B cell (primary cell): ENCODE measurements around the gene ANGPTL2. TPM values are rescaled to one million over a fixed set of nuclear protein-coding genes. Genes with fewer than 3 reads are reported as not detected.

ENCODE experiments used
- ATAC-seq: fragments of 200-7000 bp; cut with Tn5 transposase; one replicate; pipeline ENCODE4 v1.10.0; 2021; ENCODE audit warnings: low read depth, mild to moderate bottlenecking, moderate number of reproducible peaks, moderate library complexity
- CTCF ChIA-PET: fragments of 350-600 bp; sonication (Branson Sonifier 250); formaldehyde crosslinking; loops from one replicate; lab custom pipeline; 2021; ENCODE audit warnings: antibody characterized with exemption, inconsistent platforms; lab: Charles Lee
- POLR2A ChIA-PET: fragments of 350-600 bp; sonication (Branson Sonifier 250); formaldehyde crosslinking; loops from one replicate; lab custom pipeline; 2021; ENCODE audit warnings: antibody characterized with exemption; lab: Charles Lee
- DNase-seq: peaks from one replicate; pipeline ENCODE4 v3.0.0; 2013
- H2AFZ ChIP-seq: 2 replicates; pipeline ENCODE4 v1.6.1; 2012; ENCODE audit warnings: mild to moderate bottlenecking, low read depth, low read length; ENCODE audit not compliant: insufficient read depth, poor library complexity, severe bottlenecking
- H3K27ac ChIP-seq, 2 donors: 1 replicate in 1 of 2; 2 replicates in 1 of 2; pipeline ENCODE4 v1.5.1; 2012 to 2013; ENCODE audit warnings: low read length in 2 of 2, mild to moderate bottlenecking in 2 of 2, moderate library complexity in 1 of 2
- H3K27me3 ChIP-seq, 4 experiments: fragments of 200-600 bp in 1 of 4; sonication (generic) in 1 of 4; replicated peaks in 1 of 4; 1 replicate in 2 of 4; 2 replicates in 2 of 4; pipeline versions ENCODE4 v1.6.1 to v1.7.0; 2013 to 2016; ENCODE audit warnings: low read length in 3 of 4, mild to moderate bottlenecking in 2 of 4, mixed read lengths in 1 of 4, moderate library complexity in 1 of 4; ENCODE audit not compliant: insufficient read depth in 4 of 4, control insufficient read depth in 3 of 4; ENCODE audit errors: control extremely low read depth in 1 of 4
- H3K36me3 ChIP-seq, 2 experiments: replicated peaks in 1 of 2; 1 replicate in 1 of 2; 2 replicates in 1 of 2; pipeline versions ENCODE4 v1.6.1 to v1.7.1; 2013; ENCODE audit warnings: low read length in 1 of 2; ENCODE audit not compliant: insufficient read depth in 2 of 2, control insufficient read depth in 1 of 2; ENCODE audit errors: control extremely low read depth in 1 of 2, extremely low read depth in 1 of 2
- H3K4me1 ChIP-seq, 2 donors: fragments of 200-600 bp in 1 of 2; sonication (generic) in 1 of 2; 1 replicate in 1 of 2; 2 replicates in 1 of 2; pipeline versions ENCODE4 v1.5.1 to v1.6.1; 2013 to 2017; ENCODE audit warnings: low read length in 2 of 2; ENCODE audit not compliant: control insufficient read depth in 2 of 2, insufficient read depth in 2 of 2
- H3K4me2 ChIP-seq: replicated peaks from 2 replicates; pipeline ENCODE3; 2012; ENCODE audit warnings: mild to moderate bottlenecking, low read depth, low read length; ENCODE audit not compliant: poor library complexity, severe bottlenecking
- H3K4me3 ChIP-seq, 5 experiments: fragments of 200-600 bp in 1 of 5; sonication (generic) in 1 of 5; 1 replicate in 3 of 5; 2 replicates in 2 of 5; pipeline versions ENCODE4 v1.5.1 to v1.7.0; 2011 to 2016; ENCODE audit warnings: low read length in 4 of 5, mild to moderate bottlenecking in 4 of 5, low read depth in 2 of 5, control low read depth in 1 of 5, moderate library complexity in 1 of 5; ENCODE audit not compliant: insufficient read depth in 1 of 5; ENCODE audit errors: control extremely low read depth in 1 of 5, extremely low read depth in 1 of 5
- H3K79me2 ChIP-seq: fragments of 200-600 bp; sonication (generic); one replicate; pipeline ENCODE4 v1.6.0; 2016; ENCODE audit warnings: low read length; ENCODE audit not compliant: control insufficient read depth, insufficient read depth
- H3K9ac ChIP-seq: fragments of 200-600 bp; sonication (generic); 2 replicates; pipeline ENCODE4 v1.6.1; 2017; ENCODE audit warnings: mild to moderate bottlenecking, low read length, moderate library complexity
- H3K9me3 ChIP-seq, 3 donors: one replicate each; pipeline versions ENCODE4 v1.6.1 to v1.7.1; 2013; ENCODE audit warnings: low read length in 2 of 3; ENCODE audit not compliant: control insufficient read depth in 2 of 3, insufficient read depth in 1 of 3; ENCODE audit errors: control extremely low read depth in 1 of 3
- H4K20me1 ChIP-seq: 2 replicates; pipeline ENCODE4 v1.6.0; 2012; ENCODE audit warnings: mild to moderate bottlenecking, low read length; ENCODE audit not compliant: insufficient read depth, control insufficient read depth, poor library complexity, severe bottlenecking
- H3K27ac Mint-ChIP-seq: one replicate; pipeline ENCODE4 v1.8.0; 2021; ENCODE audit warnings: mixed read lengths
- H3K27me3 Mint-ChIP-seq: one replicate; pipeline ENCODE4 v1.8.0; 2021; ENCODE audit warnings: mixed read lengths
- H3K4me1 Mint-ChIP-seq: one replicate; pipeline ENCODE4 v1.8.0; 2021; ENCODE audit warnings: mixed read lengths
- H3K4me3 Mint-ChIP-seq: one replicate; pipeline ENCODE4 v1.8.0; 2021; ENCODE audit warnings: mixed read lengths
- H3K9me3 Mint-ChIP-seq: one replicate; pipeline ENCODE4 v1.8.0; 2022; ENCODE audit warnings: mixed read lengths; ENCODE audit not compliant: insufficient read depth
- CTCF ChIP-seq: fragments of 200-600 bp; IDR thresholded peaks from one replicate; pipeline ENCODE4 v1.8.0; 2022; ENCODE audit warnings: antibody characterized with exemption, mild to moderate bottlenecking
- EZH2 ChIP-seq: IDR thresholded peaks from 2 replicates; pipeline ENCODE4 v1.6.1; 2012; ENCODE audit warnings: borderline replicate concordance, low read depth, mild to moderate bottlenecking, moderate library complexity, low read length; ENCODE audit not compliant: insufficient read depth, poor library complexity, severe bottlenecking
- WGBS: methylation state at CpG from one replicate; pipeline ENCODE4 v1.1.5; 2013; ENCODE audit warnings: missing lambda C conversion rate; ENCODE audit not compliant: insufficient coverage; 5-methylcytosine and 5-hydroxymethylcytosine counted together
- intact Hi-C: fragments of 100-400 bp; cut with micrococcal nuclease; formaldehyde crosslinking; loops from one replicate; pipeline ENCODE4 v1.10.0; 2022
- polyA plus RNA-seq: library from polyadenylated mRNA; depleted of rRNA; stranded (reverse); fragments of >200 nt; gene quantifications from 2 replicates; pipeline ENCODE4 v1.2.3, GENCODE V29; 2012
- total RNA-seq, 2 donors: library from RNA; stranded (reverse); fragments of 120-200 nt in 1 of 2; gene quantifications; 1 replicate in 1 of 2; 2 replicates in 1 of 2; pipeline versions ENCODE4 v1.2.3 to v1.2.4, GENCODE V29; 2013 to 2022

Gene ANGPTL2
- total and polyA plus RNA-seq, 2 donors (not counting 1 experiment from before 2014, with no cell fraction given), result not detected

GRCh38 chr9:127126971-127127370, 4.5 kb upstream of the ANGPTL2 start:
- intact Hi-C loops, result no loop called here
- no peak for TF ChIP-seq CTCF
- no peak for TF ChIP-seq EZH2
- Histone ChIP-seq H4K20me1 (no peaks in the 10 kb centered on the region), H3K36me3 (no peaks in the 10 kb centered on the region), H3K4me2 (no peak overlapping the region), H3K9me3 (no peaks in the 10 kb centered on the region), H3K27me3 (peaks cover 0 to 10% (median 3%) of the 10 kb centered on the region in 4 experiments), H3K27ac (no peak overlapping the region), H3K79me2 (no peaks in the 10 kb centered on the region), H3K9ac (no peak overlapping the region), H3K4me3 (no peak overlapping the region), H3K4me1 (peaks cover 15 to 17% of the 10 kb centered on the region in 2 donors), H2AFZ (no peak overlapping the region)
- Mint-ChIP-seq H3K27ac (no peak overlapping the region), H3K27me3 (peaks cover 16% of the 10 kb centered on the region), H3K4me1 (peaks cover 17% of the 10 kb centered on the region), H3K4me3 (no peak overlapping the region), H3K9me3 (no peaks in the 10 kb centered on the region)
- ChIA-PET CTCF (no interaction called here), POLR2A (no interaction called here)
- DNase-seq, result no peak
- WGBS, result no CpG with 5 or more reads among the region's 1 CpG
- no peak for ATAC-seq

DNA sequence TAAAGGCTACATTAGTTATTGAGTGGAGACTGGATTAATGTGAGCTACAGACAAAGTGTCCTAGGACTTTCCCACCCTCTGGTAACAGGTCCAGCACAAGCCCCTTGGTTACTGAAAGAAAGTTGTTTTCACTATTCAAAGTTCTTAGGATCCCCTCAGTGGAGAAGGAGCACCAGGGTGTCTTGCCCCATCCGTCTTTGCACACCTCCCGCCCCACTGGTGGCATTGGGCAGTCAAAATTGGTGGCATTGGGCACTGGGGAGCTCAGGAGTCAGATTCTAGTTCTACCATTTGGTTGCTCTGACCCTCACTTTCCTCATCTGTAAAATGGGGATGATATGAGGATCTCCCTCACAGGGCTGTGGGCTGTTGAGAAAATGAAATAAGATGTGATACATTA, 2.4 kb upstream of the ANGPTL2 start:
- no peak overlapping the region for H3K4me3 ChIP-seq
- H3K27me3 ChIP-seq, result peaks cover 0 to 14% (median 5%) of the 10 kb centered on the region in 4 experiments
- H3K4me1 Mint-ChIP-seq, result peaks cover 25% of the 10 kb centered on the region
- ChIA-PET POLR2A (no interaction called here), CTCF (no interaction called here)
- intact Hi-C loops, result no loop called here
- H4K20me1 ChIP-seq, result no peaks in the 10 kb centered on the region
- H3K4me3 Mint-ChIP-seq, result no peak overlapping the region
- no peak overlapping the region for H3K4me2 ChIP-seq
- DNase-seq (no peak), ATAC-seq (no peak)
- H3K27ac Mint-ChIP-seq, result no peak overlapping the region
- H2AFZ ChIP-seq, result no peak overlapping the region
- 100% methylated on average over 2 of the region's 2 CpGs for WGBS
- H3K4me1 ChIP-seq, result peaks cover 19% of the 10 kb centered on the region in 2 donors
- no peaks in the 10 kb centered on the region for H3K9me3 ChIP-seq
- no peak overlapping the region for H3K9ac ChIP-seq
- H3K27me3 Mint-ChIP-seq, result peaks cover 22% of the 10 kb centered on the region
- TF ChIP-seq CTCF, result no peak
- TF ChIP-seq EZH2, result no peak
- H3K36me3 ChIP-seq, result no peaks in the 10 kb centered on the region
- no peaks in the 10 kb centered on the region for H3K9me3 Mint-ChIP-seq
- no peaks in the 10 kb centered on the region for H3K79me2 ChIP-seq
- H3K27ac ChIP-seq, result no peak overlapping the region
